Esophagus squamous epithelium (tissue), 5 donors: ENCODE data around the gene RALB. TPM values are rescaled to one million over a fixed set of nuclear protein-coding genes. Genes with fewer than 3 reads are reported as not detected.

Source experiments
- DNase-seq: peaks from one replicate; lab custom pipeline; 2025; lab: John Stamatoyannopoulos, UW
- H3K27ac ChIP-seq, 4 donors: fragments of 200-600 bp; sonication (generic); one replicate each; pipeline ENCODE4 v1.5.1; 2016 to 2019; ENCODE audit warnings: mild to moderate bottlenecking in 1 of 4
- H3K27me3 ChIP-seq, 4 donors: fragments of 200-600 bp; sonication (generic); 1 replicate in 3 of 4; 2 replicates in 1 of 4; pipeline versions ENCODE4 v1.5.1 to v1.6.0; 2017 to 2021; ENCODE audit warnings: antibody characterized with exemption in 1 of 4
- H3K36me3 ChIP-seq, 3 donors: fragments of 200-600 bp; sonication (generic); one replicate each; pipeline ENCODE4 v1.5.1; 2016 to 2019
- H3K4me1 ChIP-seq, 3 donors: fragments of 200-600 bp; sonication (generic); one replicate each; pipeline ENCODE4 v1.5.1; 2017 to 2019
- H3K4me3 ChIP-seq, 4 donors: fragments of 200-600 bp; sonication (generic); 1 replicate in 3 of 4; 2 replicates in 1 of 4; pipeline ENCODE4 v1.5.1; 2016 to 2019; ENCODE audit warnings: mild to moderate bottlenecking in 2 of 4, moderate library complexity in 1 of 4
- H3K9me3 ChIP-seq, 3 donors: fragments of 200-600 bp; sonication (generic); one replicate each; pipeline ENCODE4 v1.5.1; 2016 to 2019
- POLR2A ChIP-seq, 4 donors: fragments of 450-650 bp; IDR thresholded peaks; one replicate each; pipeline ENCODE4 v1.6.1; 2017; ENCODE audit warnings: antibody characterized with exemption in 4 of 4, mild to moderate bottlenecking in 4 of 4, moderate library complexity in 3 of 4
- whole genome bisulfite sequencing, 2 donors: methylation state at CpG; one replicate each; pipeline ENCODE4 v1.1.5; 2018; 5-methylcytosine and 5-hydroxymethylcytosine counted together
- intact Hi-C: fragments of 100-400 bp; cut with DNase I; formaldehyde crosslinking; loops from one replicate; pipeline ENCODE4 v1.15.0; 2022
- total RNA-seq, 4 donors: library from RNA; depleted of rRNA; stranded (reverse); fragments of >200 nt; gene quantifications; one replicate each; pipeline ENCODE4 v1.1.0, GENCODE V29; 2016
- TF ChIP-seq, protein P1 (sequence below), 6 experiments: fragments of 450-650 bp in 4 of 6; fragments of 200-600 bp in 2 of 6; sonication (generic) in 2 of 6; IDR thresholded peaks; one replicate each; pipeline ENCODE4 v1.5.1; 2016 to 2019; ENCODE audit warnings: antibody characterized with exemption in 6 of 6, mild to moderate bottlenecking in 4 of 6, moderate library complexity in 4 of 6
- donor health status: DM: yes; HTN: yes; CAD: no.

RALB gene
- total RNA-seq, 4 donors from 2014 or later: 50.2 to 99.2 (median 64.8) TPM

GRCh38 chr2:120291401-120292311 lies 39.0 kb downstream of the RALB start:
- no peaks in the 10 kb centered on the region for H3K27me3 ChIP-seq
- no peaks in the 10 kb centered on the region for H3K9me3 ChIP-seq
- peaks cover 0 to 86% (median 0%) of the 10 kb centered on the region in 3 donors for H3K36me3 ChIP-seq
- intact Hi-C loops: no loop called here
- H3K27ac ChIP-seq: peak overlapping the region; percentile 9 to 64 (median 28)
- no peak overlapping the region for H3K4me3 ChIP-seq
- TF ChIP-seq POLR2A (IDR thresholded peaks at IDR 0.05): no peak
- TF ChIP-seq, protein P1, sequence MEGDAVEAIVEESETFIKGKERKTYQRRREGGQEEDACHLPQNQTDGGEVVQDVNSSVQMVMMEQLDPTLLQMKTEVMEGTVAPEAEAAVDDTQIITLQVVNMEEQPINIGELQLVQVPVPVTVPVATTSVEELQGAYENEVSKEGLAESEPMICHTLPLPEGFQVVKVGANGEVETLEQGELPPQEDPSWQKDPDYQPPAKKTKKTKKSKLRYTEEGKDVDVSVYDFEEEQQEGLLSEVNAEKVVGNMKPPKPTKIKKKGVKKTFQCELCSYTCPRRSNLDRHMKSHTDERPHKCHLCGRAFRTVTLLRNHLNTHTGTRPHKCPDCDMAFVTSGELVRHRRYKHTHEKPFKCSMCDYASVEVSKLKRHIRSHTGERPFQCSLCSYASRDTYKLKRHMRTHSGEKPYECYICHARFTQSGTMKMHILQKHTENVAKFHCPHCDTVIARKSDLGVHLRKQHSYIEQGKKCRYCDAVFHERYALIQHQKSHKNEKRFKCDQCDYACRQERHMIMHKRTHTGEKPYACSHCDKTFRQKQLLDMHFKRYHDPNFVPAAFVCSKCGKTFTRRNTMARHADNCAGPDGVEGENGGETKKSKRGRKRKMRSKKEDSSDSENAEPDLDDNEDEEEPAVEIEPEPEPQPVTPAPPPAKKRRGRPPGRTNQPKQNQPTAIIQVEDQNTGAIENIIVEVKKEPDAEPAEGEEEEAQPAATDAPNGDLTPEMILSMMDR (IDR thresholded peaks at IDR 0.05): no peak
- WGBS, 2 donors: 47 to 75% methylated on average over 4 of the region's 4 CpGs
- peaks cover 10 to 54% (median 11%) of the 10 kb centered on the region in 3 donors for H3K4me1 ChIP-seq
- no peak for DNase-seq

DNA sequence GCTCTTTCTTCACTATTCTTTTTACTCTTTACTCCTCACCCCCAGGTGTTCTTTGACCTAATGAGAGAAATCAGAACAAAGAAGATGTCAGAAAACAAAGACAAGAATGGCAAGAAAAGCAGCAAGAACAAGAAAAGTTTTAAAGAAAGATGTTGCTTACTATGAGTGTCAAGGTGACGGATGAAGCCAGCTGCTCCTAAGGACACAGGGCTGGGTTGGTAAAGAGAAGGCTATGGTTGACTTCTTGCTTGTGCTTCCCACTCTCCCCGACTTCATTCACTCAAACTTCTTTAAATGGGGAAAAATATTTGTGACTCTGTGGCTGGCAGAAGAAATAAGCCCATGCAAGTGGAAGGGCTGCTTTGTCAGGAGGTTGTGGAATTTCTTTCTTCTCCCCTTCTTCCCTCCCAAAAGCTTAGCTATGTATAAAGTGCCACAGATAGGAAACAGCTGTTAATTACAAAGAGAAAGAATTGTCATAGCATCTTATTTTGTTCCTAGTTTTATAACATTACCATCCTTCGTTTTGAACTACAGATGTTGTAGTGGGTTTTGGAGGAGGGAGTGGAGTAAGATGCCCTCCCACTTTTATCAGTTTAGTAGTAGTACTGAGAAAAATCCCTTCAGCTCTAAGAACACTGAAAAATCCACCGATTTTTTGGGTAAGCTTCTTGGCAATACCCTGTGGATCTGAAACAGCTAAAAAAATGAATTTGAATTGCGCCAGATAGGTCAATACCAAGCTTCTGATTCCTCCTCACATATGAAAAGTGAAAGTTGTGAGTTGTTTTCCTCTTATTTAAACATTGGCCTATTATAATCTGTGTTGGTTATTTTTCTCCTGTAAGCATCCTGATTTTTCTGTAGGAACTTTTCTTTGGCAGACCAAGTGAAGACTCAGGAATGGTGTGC lies 40.7 kb downstream of the RALB start:
- intact Hi-C loops: no loop called here
- Histone ChIP-seq H3K4me3 (no peak overlapping the region), H3K27ac (peak overlapping the region; percentile 4 to 57 (median 39)), H3K4me1 (peaks cover 0 to 39% (median 7%) of the 10 kb centered on the region in 3 donors), H3K36me3 (peaks cover 0 to 97% (median 0%) of the 10 kb centered on the region in 3 donors), H3K9me3 (no peaks in the 10 kb centered on the region), H3K27me3 (no peaks in the 10 kb centered on the region)
- TF ChIP-seq, protein P1 (IDR thresholded peaks at IDR 0.05): no peak
- TF ChIP-seq POLR2A (IDR thresholded peaks at IDR 0.05): no peak
- WGBS, 2 donors: 59 to 62% methylated on average over 5 of the region's 5 CpGs
- no peak for DNase-seq

DNA sequence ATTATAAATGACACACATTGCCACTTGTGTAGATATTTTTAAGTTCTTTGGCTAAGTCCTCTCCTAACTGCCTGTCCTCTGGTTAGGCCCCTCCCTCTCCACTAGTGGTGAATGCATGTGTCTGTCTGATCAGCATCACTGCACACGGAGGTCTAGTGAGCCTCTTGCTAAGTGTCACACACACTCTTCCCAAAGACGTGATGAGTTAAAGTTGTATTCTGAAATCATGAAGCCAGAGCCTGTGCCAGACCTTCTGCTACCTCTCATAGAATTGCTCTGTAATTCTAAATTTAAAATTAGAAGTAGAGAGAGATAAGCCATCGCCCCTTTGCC lies 41.3 kb downstream of the RALB start:
- no peak for TF ChIP-seq POLR2A (IDR thresholded peaks at IDR 0.05)
- TF ChIP-seq, protein P1 (IDR thresholded peaks at IDR 0.05): no peak
- H3K4me3 ChIP-seq: no peak overlapping the region
- DNase-seq: no peak
- H3K4me1 ChIP-seq: peaks cover 0 to 39% (median 7%) of the 10 kb centered on the region in 3 donors
- H3K27ac ChIP-seq: peak overlapping the region in 3 of 4 donors; percentile 26 to 57 (median 52)
- peaks cover 0 to 96% (median 0%) of the 10 kb centered on the region in 3 donors for H3K36me3 ChIP-seq
- H3K27me3 ChIP-seq: no peaks in the 10 kb centered on the region
- 65 to 84% methylated on average over 3 of the region's 3 CpGs for WGBS, 2 donors
- intact Hi-C loops: no loop called here
- no peaks in the 10 kb centered on the region for H3K9me3 ChIP-seq

DNA sequence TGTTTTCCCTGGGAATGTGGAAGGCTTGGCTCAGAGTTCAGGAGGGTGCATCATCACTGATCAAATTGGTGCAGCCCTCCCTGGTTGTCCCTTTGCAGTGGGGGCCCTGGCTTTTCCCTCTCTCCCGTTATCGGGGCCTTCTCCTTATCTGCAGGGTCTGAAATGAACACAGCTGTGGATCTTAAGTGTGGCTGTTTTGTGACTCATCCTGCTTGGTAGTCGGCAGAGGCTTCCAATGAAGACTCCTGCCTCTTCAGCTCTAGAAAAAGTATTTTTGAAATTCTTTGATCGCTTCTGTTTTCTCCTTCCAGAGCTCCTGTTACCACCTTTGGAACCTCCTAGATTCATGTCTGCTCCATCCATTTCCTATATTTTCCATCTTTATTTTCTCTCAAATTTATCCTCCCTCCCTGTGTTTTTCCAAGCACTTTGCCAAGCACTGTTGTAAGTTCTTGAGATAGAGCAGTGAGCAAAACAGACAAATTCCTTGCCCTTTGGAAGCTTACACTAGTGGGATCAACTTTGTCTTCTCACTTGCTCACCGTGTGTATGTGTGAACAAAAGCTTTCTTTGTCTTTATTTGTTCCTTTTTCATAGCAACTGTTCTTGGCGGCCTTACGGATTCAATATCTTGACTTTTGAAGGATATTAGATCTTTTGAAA lies 45.7 kb downstream of the RALB start:
- intact Hi-C loops: no loop called here
- no peaks in the 10 kb centered on the region for H3K9me3 ChIP-seq
- H3K4me3 ChIP-seq: no peak overlapping the region
- no peak for DNase-seq
- TF ChIP-seq POLR2A (IDR thresholded peaks at IDR 0.05): no peak
- TF ChIP-seq, protein P1 (IDR thresholded peaks at IDR 0.05): no peak
- peaks cover 0 to 25% (median 0%) of the 10 kb centered on the region in 3 donors for H3K4me1 ChIP-seq
- no peaks in the 10 kb centered on the region for H3K27me3 ChIP-seq
- 82 to 83% methylated on average over 7 of the region's 7 CpGs for WGBS, 2 donors
- H3K27ac ChIP-seq: no peak overlapping the region
- H3K36me3 ChIP-seq: peaks cover 0 to 92% (median 0%) of the 10 kb centered on the region in 3 donors
